ENCODE measurements around the gene HSPA12B.

Gene HSPA12B

DNA sequence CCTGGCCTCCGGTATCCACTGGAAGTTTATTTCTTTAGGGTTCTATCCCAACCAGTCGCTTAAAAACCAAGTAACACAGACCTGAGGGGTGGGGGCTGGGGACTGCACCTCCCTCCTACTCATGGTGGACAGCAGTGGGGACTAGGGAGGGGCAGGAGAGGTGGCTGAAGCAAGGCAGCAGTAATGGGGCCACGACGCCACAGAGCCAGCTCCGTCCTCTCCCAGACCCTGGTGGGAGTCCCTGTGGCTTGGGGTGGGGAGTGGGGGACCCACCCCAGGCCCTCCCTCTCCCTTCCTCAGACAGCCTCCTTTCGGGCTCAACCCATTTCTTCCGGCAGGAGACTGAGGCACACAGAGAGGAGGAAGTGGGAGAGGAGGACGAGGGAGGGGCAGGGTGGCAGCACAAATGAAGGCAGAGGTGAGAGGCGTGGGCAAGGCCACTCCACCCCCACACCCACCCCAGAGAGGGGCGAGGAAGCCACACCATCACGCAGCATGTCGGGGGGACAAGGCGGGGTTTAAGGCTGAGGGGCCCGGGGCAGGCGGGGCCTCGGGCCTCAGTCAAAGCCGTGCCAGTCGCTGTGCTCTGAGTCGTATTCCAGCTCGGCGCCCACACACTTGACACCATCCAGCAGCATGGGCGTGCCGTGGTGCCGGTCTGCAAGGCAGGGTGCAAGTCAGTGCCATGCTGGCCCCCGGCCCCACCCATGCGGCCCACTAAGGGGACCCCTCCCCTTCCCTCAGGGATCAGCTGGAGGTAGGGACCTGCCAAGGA lies 21.2 kb downstream of the HSPA12B start:
- TF ChIP-seq, protein P1, sequence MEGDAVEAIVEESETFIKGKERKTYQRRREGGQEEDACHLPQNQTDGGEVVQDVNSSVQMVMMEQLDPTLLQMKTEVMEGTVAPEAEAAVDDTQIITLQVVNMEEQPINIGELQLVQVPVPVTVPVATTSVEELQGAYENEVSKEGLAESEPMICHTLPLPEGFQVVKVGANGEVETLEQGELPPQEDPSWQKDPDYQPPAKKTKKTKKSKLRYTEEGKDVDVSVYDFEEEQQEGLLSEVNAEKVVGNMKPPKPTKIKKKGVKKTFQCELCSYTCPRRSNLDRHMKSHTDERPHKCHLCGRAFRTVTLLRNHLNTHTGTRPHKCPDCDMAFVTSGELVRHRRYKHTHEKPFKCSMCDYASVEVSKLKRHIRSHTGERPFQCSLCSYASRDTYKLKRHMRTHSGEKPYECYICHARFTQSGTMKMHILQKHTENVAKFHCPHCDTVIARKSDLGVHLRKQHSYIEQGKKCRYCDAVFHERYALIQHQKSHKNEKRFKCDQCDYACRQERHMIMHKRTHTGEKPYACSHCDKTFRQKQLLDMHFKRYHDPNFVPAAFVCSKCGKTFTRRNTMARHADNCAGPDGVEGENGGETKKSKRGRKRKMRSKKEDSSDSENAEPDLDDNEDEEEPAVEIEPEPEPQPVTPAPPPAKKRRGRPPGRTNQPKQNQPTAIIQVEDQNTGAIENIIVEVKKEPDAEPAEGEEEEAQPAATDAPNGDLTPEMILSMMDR (IDR thresholded peaks at IDR 0.05) = no peak
- TF ChIP-seq ZFX (IDR thresholded peaks at IDR 0.05; ENCODE audit: borderline replicate concordance) = no peak
- no peak overlapping the region for H3K27ac ChIP-seq

- H3K27ac ChIP-seq = no peak overlapping the region
- TF ChIP-seq, protein P1 (IDR thresholded peaks at IDR 0.05) = no peak
- no peak for TF ChIP-seq ZFX (IDR thresholded peaks at IDR 0.05; ENCODE audit: borderline replicate concordance)
These were observed 21.8 kb downstream of the HSPA12B start for GRCh38 chr20:3754276-3754630.

DNA sequence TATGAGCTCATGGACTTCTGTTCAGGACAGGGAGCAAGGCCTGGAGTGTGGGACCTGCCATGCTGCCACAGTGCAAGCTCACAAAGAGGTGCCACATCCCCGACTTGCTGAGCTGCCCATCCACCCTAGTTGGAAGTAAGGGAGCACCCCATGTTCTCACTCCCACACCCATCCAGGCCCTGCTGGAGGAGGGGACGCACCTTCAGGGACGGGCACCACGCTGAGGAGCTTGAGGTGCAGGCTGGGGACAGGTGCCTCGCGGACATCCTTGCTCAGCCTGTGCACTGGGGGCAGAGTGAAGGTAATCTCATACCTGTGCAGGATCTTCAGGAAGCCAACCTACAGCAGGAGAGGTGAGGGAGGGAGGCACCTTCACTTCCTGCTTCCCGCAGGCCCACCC lies 22.8 kb downstream of the HSPA12B start:
- H3K27ac ChIP-seq = no peak overlapping the region
- TF ChIP-seq, protein P1 (IDR thresholded peaks at IDR 0.05) = no peak
- TF ChIP-seq ZFX (IDR thresholded peaks at IDR 0.05; ENCODE audit: borderline replicate concordance) = no peak

DNA sequence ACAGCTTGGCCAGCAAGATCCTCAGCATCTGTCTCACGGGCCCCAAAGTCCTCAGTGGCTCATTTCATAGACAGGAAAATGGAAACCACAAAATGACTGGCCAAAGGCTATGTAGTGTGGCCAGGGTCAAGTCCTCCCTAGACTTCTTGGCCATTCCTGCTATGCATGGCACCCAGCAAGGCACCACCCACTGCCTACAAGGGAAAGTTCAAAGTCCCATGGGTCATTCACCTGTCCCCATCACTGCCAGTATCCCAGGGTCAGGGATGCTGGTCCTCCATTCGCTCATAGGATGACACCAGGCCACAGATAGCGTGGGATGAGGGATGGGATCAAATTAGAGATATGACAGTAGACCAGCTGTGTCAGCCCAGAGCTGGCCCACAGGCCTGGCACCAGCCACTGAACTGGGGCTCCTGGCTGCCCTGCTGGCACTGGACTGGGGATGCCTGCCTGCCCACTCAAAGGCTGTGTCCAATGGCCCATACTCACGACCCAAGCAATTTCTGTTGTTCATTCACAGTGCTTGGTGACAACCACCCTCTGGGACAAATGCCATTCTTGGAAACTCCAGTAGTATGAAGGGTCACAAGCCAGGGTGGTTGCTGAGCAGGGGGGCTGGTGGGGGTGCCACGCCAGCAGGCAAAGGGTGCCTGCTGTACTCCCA lies 23.5 kb downstream of the HSPA12B start:
- no peak for TF ChIP-seq ZFX (IDR thresholded peaks at IDR 0.05; ENCODE audit: borderline replicate concordance)
- TF ChIP-seq, protein P1 (IDR thresholded peaks at IDR 0.05) = no peak
- no peak overlapping the region for H3K27ac ChIP-seq

- no peak overlapping the region for H3K27ac ChIP-seq
- TF ChIP-seq, protein P1 (IDR thresholded peaks at IDR 0.05) = no peak
- TF ChIP-seq ZFX (IDR thresholded peaks at IDR 0.05; ENCODE audit: borderline replicate concordance) = no peak
These were observed 24.8 kb downstream of the HSPA12B start for GRCh38 chr20:3757268-3757667.

DNA sequence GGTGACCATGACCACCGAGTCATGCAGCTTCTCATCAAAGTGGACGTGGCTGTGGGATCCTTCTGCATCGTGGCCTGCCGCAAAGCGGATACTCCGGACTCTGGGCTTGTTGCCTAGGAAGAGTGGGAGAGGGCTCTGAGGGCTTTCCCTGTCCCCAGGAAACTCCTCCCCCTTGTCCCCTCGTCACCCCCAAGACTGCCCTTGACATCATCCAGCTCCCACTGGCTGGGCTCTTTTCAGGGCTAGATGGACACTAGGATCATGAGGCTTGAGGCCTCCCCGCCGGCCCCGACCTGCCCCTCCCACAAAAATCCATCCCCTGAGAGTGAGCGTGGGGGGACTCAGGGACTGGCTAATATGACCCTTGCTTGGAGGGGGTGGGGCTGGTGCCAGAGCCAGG lies 26.1 kb downstream of the HSPA12B start:
- no peak overlapping the region for H3K27ac ChIP-seq

More for the DNA sequence above, 26.1 kb downstream of the HSPA12B start:
- TF ChIP-seq, protein P1 (IDR thresholded peaks at IDR 0.05) = no peak
- no peak for TF ChIP-seq ZFX (IDR thresholded peaks at IDR 0.05; ENCODE audit: borderline replicate concordance)

Data from 22Rv1 (cell line).